Bone marrow (tissue), 2 donors: ENCODE results near the gene KLHL26.
A peak's percentile ranks its signal among the peaks of the same experiment; 100 is the strongest.
"Not testable (repeated sequence)": the region's sequence is repeated elsewhere in the genome, so short reads cannot be mapped to it uniquely, and the experiment has no call there.

Experiments used
- DNase-seq, 2 donors: peaks; one replicate each; lab custom pipeline; 2025; lab: John Stamatoyannopoulos, UW

The KLHL26 gene

DNA sequence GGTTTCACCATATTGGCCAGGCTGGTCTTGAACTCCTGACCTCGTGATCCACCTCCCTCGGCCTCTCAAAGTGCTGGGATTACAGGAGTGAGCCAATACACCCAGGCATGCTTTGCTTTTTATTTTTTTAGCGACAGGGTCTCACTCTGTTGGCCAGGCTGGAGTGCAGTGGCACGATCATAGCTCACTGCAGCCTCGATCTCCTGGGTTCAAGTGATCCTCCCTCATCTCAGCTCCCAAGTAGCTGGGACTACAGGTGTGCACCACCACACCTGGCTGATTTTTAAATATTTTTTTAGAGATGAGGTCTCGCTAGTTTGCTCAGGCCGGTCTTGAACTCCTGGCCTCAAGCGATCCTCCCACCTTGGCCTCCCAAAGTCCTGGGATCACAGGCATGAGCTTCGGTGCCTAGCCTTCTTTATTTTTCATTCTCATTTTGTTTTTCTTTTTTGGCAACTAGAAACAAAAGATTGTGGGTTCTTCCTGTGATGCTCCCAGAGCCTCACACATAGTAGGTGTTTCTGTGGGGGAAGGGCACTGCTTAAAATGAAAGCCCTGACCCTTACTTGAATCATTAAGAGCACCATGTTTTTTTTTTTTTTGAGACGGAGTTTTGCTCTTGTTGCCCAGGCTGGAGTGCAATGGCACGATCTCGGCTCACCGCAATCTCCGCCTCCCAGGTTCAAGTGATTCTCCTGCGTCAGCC is 36.0 kb upstream of the KLHL26 start:
- not testable (repeated sequence) for DNase-seq

DNA sequence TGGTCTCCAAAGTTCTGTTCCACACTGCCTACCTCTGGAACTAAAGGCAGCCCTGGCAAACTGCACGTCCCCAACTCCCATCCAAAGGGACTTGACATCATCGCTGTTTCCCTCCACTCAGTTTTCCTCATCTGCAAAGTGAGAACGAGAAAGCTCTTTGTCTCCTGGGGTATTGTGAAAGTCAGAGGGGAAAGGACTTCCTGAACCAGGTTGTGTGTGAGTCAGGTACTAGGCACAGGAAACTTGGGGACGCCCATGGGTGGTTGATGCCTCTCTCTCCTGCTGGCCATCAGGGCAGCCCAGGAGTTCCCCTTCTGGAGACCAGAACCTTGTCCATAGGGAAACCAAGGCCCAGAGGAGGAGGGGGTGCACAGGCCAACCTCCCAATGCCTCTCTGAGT is 35.0 kb upstream of the KLHL26 start:
- no peak for DNase-seq

DNA sequence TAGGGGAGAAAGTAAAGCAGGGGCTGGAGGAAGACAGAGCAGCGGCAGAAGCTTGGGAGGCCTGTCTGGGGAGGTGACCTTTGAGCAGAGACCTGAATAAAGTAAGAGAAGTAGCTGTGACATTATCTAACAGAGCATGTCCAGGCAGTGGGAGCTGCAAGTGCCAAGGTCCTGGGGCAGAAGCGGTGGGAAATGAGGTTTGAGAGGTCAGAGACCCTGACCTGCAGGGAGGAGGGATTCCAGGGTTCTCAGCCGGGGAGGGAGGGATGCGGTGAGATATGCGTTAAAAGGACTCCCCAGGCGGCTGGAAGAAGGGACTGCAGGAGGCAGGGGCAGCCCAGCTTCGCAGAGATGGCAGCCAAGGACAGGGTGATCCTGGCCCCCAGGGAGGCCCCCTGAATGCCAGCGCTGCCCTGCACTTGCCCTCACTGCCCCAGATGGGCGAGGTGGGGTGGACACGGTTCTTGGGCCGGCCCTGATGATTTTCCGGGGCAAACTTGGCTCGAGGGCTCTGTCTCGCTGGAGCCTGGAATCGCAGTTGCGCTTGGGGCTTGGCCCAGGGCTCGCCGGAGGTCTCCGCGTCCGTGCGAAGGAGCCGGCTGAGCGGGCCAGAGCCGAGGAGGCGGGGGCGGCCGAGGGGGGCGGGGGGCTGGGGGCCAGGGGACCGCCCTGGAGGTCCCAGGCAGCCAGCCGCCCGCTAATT is 33.4 kb upstream of the KLHL26 start:
- peak in 1 of 2 donors; percentile 6 for DNase-seq

DNA sequence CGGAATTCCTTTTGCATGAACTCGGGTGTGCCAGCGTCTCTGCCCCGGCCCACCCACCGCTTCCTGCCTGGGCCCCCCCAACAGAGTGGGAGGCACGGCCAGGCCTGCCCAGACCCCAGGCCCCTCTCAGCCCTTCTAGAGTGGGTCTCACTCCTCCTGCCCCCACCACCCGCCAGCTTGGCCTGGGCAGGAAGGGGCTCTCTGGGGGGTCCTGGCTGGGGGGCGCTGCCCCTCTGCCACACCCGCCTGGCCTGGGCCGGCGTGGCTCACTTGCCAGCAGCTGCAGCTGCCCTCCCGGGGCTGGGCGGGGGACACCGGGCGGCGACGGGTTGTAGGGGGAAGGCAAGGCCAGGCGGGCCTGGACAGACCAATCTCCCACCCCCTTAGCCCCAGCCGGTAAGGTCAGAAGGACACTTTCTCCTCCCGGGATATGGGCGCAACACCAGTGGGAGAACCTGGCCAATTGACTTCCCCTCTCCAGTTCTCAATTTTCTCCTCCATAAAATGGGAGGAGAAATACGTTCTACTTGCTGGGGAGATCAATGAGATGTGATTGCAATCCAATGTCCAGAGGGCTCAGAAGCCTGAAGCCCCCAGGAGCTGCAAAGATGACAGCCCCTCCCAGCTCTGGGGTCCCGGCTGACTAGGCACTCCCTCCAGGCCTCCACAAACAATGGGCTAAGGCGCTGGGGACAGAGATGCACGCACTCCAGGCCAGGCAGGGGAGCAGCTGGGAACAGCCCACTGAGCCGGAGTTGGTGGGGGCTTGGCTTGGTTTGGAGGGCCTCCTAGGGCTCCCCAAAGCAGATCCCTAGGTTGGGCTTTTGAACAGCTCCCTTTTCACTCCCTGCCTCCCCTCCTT is 32.6 kb upstream of the KLHL26 start:
- no peak for DNase-seq

DNA sequence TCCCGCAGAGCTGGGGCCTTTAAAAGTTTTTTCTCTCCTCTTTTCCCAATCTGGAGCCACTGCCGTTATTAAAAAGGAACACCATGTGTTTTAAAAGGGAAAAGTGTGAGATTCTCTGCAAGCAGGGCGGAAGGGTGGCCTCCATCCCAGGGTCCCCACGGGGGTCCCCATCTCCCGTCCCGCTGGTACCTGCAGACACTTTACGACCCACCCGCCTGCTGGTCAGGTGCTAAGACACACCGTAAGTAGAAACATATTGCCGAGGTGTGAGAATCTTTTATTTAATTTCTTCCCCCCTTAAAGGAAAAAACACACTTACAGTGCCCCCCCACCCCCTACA is 32.0 kb upstream of the KLHL26 start:
- no peak for DNase-seq

DNA sequence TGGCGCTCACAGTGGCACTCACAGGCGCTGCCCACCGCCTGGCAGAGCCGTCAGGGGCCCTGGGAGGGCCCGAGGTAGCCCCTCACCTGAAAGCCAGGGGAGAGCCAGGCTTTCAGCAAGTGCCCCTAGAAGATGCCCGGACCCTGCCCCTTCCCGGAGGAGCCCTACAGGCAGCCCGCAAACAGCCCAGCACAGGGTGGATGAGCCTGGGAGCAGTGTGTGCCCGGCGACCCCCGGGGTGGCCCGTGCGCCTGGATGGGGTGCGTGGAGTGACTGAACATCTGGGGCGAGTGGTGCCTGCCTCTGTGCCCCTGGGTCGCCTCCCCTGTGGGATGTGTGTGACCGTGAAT is 31.7 kb upstream of the KLHL26 start:
- DNase-seq = no peak

DNA sequence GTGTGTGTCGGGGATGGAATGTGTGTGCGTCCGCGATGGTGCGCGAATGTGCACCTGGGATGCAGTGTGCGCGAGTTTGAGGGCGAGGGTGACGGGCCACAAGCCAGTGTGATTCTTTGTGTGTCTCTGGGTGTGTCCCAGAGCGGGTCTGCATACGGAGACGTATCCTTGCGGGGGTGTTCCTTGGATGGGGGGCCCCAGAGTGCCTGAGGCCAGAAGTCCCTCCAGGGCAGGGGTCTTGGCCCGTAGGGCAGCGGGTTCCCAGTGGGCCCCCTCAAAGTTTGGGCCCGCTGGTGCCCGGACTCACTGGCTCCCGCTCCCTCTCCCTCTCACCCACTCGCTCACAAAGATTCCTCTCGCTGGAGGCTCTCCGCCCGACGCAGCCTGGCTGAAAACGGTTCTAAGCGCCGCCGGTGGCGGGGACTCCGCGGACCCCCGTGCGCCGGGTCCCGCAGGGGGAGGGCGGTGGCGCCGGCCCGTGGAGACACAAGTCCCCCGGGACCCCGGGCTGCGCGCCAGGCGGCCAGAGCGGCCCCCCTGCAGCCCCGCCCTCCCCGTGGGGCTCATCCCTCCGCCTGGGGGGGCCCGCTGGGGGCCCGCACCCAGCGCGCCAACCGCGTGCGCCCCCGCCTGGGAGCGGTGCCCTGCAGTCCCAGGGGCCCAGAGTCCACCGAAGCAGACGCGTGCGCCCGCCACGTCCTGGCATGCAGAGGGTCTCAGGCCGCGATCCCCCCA is 31.1 kb upstream of the KLHL26 start:
- DNase-seq = no peak

DNA sequence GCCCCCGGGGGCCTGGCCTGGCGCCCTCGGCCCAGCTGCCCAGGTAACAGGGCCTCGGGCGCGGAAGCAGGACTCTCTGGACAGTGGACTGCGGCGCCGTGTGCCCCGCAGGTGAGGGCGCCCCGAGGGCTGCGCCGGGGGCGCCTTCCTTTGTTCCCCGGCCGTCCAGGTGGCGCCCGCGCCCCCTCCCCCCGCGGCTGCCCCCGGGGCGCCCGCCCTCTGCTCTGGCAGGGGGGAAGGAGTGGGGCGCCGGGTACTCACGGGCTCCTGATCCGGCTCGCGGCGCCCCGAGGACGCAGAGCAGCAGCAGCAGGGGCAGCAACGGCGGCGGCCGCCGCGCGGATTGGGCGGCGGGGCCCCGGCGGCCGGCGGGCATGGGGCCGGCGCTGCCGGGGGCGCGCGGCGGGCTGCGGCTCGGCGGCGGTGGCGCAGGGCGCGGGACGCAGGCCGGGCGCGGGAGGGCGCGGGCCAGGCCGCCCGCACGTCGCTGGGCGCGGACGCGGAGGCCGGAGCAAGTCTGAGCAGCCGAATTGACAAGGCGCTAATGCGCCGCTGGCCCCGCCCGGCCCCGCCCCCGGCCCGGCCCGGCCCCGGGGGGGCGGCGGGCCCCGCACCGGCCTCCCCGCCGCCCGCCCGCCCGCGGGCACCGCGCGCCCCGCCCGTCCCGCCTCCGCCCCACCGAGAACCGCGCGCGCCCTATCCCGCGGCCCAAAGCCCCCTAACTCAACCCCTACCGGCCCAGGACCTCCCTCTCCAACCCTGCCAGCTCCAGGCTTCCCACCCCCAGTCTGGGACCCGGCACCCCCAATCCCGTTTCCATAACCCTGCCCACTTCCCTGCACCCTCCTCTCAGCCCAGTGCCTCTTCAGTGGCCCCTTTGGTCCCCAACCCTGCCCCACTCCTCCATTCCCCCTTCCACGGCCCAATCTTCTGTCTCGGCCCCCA is 30.3 kb upstream of the KLHL26 start, which contains the start of gene CRLF1:
Gene CRLF1, minus strand, starts transcription at position 519 of the 945 bp plus-strand sequence. Its CDS starts 143 bp downstream, at position 376.
- DNase-seq = no peak

DNA sequence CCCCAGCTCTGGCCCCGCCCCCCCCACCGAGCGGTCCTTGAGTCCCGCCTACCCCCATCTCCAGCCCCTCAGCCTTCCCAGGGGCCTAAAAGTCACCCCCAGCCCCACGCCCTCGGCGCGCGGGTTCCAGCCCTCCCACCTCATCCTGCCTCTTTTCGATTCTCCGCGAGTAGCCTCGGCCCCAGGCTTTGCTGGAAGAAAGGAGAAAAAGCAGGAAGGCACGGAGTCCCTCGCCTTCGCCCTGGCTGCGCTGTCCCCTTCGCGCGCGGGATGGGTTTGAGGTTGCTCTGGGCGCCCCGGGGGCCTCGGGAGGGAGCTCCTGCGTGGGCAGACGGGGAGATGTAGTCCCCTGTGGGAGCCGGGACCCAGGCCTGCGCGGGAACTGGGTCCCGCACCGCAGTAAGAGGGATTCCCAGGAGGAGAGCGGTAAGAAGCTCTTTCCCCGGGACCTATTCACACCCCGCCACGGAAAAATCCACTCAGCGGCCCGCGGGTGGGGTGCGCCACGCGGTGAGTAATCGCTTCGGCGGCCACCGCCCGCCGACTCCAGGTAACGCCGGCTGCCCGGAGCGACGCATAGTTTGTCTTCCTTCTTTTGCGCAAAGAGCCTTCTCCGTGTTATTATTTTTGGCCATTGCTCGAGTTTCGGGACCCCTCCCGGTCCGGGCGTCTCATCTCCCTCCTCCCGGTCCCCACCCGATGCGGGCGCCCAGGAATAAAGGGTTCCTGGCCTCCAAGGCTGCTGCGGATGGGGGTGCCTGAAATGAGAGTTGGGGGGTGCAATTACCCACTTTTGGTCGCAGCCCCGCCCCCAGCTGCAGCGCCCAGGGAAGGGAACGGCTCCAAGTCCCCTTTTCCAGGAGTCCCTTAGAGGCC is 29.4 kb upstream of the KLHL26 start:
- no peak for DNase-seq

DNA sequence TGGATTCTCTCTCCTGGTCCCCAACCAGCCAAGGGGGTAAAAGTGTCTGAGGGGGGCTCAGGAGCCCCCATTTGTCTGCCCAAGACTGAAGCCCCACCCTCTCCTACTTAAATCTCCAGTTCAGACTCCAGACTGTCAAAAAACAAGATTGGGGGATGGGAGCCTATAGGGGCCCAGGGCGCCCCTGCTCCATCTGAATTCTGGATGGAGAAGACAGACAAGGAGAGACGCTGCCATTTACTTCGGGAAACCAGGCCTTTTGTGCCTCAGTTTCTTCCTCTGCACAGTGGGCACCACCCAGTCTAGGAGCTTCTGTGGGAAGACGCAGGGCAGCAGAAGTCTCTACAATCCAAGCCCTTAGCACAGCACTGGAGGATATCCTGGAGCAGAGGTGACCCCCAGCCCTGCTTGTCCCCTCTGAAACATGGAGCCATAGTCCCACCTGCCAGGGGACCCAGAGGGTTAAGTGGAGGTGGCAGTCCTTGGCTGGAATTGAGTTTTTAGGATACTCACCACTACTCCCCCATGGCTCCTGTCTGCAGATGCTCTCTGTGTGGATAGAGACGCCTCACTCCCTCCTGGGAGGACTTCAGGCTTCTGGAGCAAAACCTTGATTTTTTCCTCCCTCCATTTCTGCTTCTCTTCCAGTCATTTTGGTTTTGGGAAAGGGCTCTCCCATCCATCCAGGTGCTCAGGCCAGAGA is 28.6 kb upstream of the KLHL26 start:
- no peak for DNase-seq

DNA sequence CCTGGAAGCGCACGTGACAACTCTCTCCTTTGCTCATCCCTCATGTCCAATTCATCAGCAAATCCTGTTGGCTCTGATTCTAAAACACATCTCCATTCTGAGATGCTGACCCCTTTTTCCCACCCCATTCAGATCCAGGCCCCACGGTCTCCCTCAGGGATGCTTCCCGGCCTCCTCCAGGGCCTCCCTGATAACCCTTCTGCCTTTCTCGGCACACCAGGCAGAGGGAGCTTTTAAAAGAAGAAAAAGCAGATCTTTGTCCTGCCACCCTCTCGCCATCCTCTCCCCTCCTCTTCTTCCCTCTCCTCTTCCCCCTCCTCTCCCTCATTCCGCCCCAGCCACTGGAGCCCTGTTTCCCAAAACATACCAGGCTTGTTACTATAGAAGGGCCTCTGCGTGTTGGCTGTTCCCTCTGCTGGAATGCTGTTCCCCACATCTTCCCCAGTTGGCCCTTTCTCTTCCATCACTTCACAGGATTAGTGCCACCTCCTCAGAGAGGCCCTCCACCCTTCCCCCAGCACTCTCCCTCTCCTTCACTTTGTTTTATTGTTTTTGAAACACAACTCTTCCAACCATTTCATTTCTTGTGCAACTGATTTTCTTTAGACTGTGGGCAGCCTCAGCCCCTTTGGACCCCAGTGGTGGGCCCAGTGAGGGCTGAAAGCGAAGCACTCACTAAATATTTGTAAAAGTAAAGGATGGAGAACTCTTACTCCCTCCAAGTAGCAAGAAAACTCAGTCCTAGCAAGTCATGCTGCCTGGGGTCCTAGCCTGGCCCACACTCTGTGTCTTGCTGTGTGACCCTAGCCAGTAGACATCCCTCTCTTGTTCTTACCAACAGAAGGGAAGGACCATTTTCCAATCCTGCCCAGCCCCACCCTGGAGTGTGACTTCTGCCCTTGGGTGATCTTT is 27.8 kb upstream of the KLHL26 start:
- DNase-seq = no peak

DNA sequence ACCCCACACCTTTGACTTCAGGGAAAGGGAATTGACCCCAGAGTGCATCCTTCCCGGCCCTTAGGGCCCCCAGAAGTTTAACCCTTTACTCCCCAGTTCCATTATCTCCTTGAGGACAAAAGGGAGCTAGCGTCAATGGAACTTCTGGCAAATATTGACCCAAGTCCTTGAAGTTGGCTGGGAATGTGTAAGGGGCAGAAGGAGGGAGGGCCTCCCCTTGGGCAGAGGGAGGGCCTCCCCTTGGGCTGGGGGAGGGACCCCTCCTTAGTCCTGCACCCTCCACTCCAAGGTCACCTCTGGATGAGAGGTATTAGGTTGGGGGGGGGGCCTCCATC is 27.1 kb upstream of the KLHL26 start:
- DNase-seq = no peak

DNA sequence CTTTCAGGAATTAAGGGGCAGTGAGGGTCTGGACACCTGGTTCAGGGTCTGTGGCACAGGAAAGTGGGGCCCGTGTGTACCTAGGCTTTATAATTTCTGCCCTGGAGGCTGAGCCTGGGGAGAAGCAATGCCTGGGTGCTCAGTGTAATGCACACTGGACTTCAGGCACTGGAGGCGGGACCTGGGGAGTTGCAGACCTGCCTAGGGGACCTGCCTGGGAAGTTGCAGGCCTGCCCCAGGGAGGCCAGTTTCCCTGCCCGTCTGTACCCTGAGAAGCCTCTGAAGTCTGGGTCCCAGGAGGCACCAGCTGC is 26.6 kb upstream of the KLHL26 start:
- DNase-seq = no peak

DNA sequence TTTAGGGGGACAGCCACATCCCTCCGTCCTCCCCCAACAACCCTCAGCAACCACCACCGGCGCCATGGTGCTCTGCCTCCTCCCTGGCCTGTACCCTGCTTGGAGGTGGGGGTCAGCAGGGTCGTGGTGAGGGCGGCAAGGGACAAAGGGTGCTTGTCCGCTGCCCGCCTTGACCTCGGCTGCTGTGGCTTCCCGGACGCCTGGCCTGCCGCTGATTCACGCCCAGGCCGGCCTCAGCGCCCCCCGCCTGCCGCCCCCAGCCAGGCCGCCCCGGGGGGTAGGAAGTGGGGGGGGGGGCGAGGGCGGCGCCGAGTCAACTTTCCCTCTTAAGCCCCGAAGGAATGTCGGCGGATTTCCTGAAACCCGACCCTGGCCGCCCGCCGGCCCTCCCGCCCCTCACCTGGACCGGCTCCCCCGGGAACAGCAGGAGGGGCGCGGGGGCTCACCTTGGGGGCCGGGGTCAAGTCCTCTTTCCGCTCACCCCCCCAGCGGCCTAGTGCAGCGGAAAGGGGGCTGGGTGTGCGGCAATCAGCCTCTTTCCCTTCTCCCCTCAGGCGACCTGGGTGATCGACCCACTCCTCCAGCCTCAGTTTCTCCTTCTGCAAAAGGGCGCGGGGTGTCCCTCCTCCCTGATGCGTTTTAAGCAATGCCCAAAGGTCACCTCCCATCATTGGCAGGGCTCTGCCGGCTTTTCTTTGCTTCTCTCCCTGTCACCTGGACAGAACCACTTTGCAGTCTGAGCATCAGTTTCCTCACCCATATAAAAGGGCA is 26.1 kb upstream of the KLHL26 start:
- DNase-seq = no peak

DNA sequence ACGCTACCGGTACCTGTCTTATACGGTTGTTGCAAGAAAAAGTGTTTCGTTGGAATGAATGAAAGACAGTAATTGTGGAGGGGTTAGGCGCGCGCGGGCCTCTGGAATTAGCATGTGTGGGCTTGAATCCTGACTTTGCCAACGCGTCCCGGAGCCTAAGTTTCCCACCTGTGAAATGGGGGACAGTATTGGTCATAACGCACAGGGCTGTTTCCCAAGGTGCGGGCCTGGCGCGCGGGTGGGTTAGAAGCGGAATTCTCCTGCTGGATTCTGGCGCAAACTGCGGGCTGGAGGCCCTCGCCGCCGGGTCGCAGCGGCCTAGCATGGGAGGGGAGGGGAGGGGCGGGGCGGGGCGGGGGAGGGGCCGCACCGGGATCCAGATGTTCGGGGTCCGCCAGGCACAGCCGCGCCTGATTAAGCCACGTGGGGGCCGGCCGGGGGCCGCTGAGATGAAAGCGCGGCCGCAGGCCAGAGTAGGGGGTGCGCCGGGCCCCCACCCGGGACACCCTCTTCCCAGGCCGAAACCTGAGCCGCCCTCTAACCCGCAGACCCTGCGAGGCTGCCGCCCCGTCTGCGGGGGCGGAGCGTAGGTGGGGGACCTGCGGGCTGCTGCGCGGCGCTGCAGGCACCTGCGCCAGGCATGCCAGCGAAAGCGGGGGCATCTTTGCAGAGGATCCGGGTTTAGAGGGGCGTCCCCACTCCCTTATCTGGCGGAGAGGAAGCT is 25.3 kb upstream of the KLHL26 start:
- DNase-seq = no peak

DNA sequence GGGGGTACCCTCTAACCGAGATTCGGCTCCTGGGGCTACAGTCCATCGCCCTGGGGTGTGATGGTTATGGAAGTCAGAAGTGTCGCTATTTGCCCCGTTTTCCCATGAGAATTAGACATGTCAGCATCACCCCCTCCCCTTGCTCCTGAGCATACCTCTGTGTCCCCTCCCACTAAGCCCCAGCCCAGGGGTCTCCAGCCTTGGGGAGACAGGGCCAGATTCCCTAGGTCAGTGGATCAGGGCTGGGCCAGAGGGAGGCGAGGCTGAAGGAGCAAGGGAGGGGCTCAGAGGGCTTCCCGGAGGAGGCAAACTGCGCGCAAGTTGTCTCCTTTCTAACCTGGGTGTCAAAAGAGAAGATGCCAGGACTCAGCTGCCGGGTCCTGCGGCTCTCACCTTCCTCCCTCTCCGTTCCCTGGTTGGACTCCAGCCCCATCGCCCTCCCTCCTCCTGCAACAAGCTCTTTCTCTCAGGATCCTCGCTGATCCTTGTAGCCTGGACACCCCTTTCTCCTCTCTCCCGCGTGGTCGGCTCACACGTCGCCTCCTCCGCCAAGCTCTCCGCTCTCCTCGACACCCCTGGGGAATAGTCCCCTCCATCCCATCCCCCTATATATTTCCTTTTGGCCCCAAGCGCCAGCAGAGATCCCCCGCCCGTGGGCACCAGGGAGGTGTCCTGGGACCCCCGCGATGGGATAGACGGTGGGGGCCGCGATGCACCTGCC is 24.6 kb upstream of the KLHL26 start:
- no peak for DNase-seq
